SK-MEL-5 (cell line): ENCODE results near the gene ERN2. TPM values are rescaled to one million over a fixed set of nuclear protein-coding genes. Genes with fewer than 3 reads are reported as not detected.
A peak's percentile ranks its signal among the peaks of the same experiment; 100 is the strongest.
"Not testable (repeated sequence)": the region's sequence is repeated elsewhere in the genome, so short reads cannot be mapped to it uniquely, and the experiment has no call there.

ENCODE experiments used
- DNase-seq: peaks from one replicate; pipeline ENCODE4 v3.0.0-alpha.2; 2016; ENCODE audit warnings: low read depth, low spot score
- in situ Hi-C: cut with HindIII; loops from 2 replicates; pipeline ENCODE4 v1.10.0; 2016; ENCODE audit warnings: low sequenced_read_pairs, high pct_unique_total_duplicates, low pct_unique_long_range_greater_than_20kb
- polyA plus RNA-seq, 2 experiments: library from polyadenylated mRNA; depleted of rRNA; stranded (reverse); fragments of >200 nt; gene quantifications; 2 replicates each; pipeline ENCODE4 v1.2.3, GENCODE V29; 2015
- total RNA-seq: library from RNA; depleted of rRNA; stranded (reverse); fragments of >200 nt; shearing (Covaris generic); gene quantifications from 2 replicates; pipeline ENCODE4 v1.2.3, GENCODE V29; 2014; rRNA removed

The ERN2 gene
- not detected in 2 replicates for total RNA-seq
- polyA plus RNA-seq (2015; cell fraction: cytosol; rRNA removed), result not detected in 2 replicates
- 0.28 TPM in 1 of 2 replicates, not detected in the other for polyA plus RNA-seq (2015; cell fraction: nucleus; rRNA removed)

DNA sequence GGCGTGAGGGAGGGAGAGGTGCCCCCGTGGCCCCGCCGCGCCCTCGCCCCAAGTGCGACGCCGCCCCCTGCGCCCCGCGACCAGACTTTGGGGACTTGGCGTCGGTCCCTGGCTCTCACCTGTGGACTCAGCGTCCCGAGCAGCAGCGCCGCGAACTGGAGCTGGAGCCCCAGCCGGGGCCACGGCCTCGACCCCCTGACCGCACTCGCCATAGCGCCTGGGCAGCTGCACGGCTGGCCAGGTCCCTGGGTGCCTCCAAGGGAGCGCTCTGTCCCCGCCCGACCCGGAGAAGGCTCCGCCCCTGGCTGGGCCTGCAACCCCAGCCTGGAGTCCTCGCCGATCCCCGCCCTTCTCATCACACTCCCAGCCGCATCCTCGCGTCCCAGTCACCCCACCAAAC lies at the start of gene ERN2:
ERN2 (minus strand) TSS at position 247 of the 400 bp plus-strand sequence; CDS start at position 212, 35 bp downstream.
- no peak for DNase-seq
- in situ Hi-C loops, result no loop called here

DNA sequence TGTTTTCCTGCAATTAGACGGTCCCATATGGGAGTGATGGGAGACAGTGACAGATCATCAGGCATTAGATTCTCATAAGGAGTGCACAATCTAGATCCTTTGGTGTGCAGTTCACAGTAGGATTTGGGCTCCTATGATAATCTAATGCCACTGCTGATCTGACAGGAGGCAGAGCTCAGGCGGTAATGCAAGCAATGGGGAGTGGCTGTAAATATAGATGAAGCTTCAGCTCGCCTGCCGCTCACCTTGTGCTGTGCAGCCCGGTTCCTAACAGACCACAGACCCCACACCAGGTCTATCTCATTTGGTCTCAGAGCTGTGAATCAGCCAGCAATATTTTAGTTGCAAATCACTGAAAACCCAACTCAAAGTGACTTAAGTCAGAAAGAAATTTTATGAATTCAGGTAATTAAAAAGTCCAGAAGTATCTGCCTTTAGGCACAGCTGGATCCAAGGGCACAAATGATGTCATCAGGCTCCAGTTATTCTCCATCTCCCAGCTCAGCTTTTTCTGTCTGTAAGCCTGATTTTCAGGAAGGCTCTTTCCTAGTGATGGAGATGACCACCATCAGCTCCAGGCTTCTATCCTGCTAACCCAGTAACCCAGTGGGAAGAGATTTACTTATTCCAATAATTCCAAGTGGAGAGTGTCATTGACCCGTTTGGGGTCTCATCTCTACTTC lies 45.1 kb upstream of the ERN2 start:
- in situ Hi-C loops, result no loop called here
- no peak for DNase-seq

- no peak for DNase-seq
- in situ Hi-C loops, result no loop called here
Measured at GRCh38 chr16:23757116-23757515, 44.1 kb upstream of the ERN2 start.

- in situ Hi-C loops, result no loop called here
- no peak for DNase-seq
Measured at GRCh38 chr16:23755484-23755809, 42.4 kb upstream of the ERN2 start.

GRCh38 chr16:23754594-23755483 lies 41.8 kb upstream of the ERN2 start, which contains the start of gene CHP2:
TSS of gene CHP2 (plus strand) at chr16:23755026. CDS start at chr16:23755050, 24 bp downstream.
- DNase-seq, result no peak
- in situ Hi-C loops, result no loop called here

DNA sequence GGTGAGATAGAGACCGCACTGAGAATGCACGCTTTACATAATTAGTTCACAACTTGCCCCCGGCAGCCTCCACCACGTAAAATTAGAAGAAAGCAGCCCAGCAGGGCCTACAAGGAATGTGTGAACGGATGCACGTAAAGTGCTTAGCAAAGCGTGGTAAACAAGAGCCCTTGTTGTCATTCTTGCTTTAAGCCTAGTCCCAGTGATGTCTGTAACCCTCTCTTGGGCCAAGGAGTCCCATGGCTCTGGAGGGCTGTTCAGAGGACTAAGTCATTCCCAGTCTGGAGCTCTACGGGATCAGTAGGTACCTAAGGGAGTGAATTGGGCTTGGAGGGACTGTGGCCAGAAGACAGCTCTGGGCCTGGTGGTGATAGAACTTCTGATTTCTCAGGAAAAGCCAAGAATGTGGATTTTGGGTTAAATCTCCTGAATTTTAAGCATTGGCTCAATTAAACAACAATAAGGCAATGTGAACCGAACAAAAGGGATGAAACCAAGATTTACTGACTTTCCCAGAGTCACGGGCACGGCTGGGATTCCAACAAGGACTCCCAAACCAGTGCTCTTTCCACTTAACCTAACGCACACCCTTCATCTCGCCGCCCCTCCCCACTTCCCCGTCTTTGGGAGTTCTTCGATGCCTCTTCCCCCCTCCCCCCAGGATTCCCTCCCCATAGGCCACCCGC lies 41.0 kb upstream of the ERN2 start:
- no peak for DNase-seq
- in situ Hi-C loops, result no loop called here

GRCh38 chr16:23751053-23751452 lies 38.0 kb upstream of the ERN2 start:
- in situ Hi-C loops, DNase-seq: not testable (repeated sequence)

- in situ Hi-C loops, result no loop called here
Measured at GRCh38 chr16:23748630-23749029, 35.6 kb upstream of the ERN2 start.

GRCh38 chr16:23745263-23745662 lies 32.2 kb upstream of the ERN2 start:
- in situ Hi-C loops, result no loop called here

More at GRCh38 chr16:23748630-23749029, 35.6 kb upstream of the ERN2 start:
- no peak for DNase-seq

GRCh38 chr16:23742766-23743165 lies 29.7 kb upstream of the ERN2 start:
- DNase-seq, result peak; percentile 11
- in situ Hi-C loops, result no loop called here

More at GRCh38 chr16:23745263-23745662, 32.2 kb upstream of the ERN2 start:
- DNase-seq, result no peak

DNA sequence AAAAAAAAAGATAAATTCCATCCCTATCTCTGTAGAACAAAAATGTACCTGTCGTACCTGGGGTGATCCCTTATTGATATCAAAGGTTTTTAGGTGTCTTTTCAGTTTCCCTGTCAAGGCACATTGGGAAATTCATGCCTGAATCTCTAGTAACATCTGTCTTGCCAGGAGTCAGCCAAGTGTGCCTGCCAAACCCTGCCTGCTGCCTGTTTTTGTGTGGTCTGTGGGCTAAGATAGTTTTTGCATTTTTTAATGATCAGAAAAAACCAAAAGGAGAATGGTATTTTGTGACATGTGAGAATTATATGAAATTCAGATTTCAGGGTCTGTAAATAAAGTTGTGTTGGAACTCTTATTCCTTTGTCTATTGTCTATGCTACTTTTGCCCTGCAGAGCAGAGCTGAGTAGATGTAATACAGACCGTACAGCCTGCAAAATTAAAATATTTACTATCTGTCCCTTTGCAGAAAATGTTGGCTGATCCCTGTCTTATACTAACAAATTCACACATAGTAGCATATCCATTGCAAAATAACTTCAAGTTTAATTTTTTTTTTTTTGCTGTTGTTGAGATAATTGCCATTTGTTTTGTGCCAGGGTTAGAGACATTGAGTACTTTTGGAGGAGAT lies 28.8 kb upstream of the ERN2 start:
- DNase-seq, result no peak
- in situ Hi-C loops, result no loop called here

GRCh38 chr16:23739516-23739915 lies 26.5 kb upstream of the ERN2 start:
- in situ Hi-C loops, result no loop called here
- DNase-seq, result no peak

DNA sequence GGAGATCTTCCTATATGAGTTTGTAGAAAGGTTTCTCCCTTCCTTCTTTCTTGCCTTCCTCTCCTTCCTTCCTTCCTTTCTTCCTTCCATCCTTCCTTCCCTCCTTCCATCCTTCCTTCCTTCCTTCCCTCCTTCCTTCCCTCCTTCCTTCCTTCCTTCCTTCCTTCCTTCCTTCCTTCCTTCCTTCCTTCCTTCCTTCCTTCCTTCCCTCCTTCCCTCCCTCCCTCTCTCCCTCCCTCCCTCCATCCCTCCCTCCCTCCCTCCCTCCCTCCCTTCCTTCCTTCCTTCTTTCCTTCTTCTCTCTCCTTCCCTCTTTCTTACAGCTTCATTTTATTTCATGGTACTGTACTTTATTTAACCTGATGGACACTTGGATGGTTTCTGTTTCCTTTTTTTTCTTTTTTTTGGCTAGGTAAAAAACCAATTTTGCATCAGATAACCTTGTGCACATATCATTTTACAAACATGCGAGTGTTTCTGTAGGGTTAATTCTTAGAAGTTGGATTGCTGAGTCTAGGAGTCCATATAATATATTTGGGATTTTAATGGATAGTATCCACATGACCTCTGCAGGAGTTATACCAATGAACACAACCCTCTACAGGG lies 24.5 kb upstream of the ERN2 start:
- in situ Hi-C loops, DNase-seq: not testable (repeated sequence)

DNA sequence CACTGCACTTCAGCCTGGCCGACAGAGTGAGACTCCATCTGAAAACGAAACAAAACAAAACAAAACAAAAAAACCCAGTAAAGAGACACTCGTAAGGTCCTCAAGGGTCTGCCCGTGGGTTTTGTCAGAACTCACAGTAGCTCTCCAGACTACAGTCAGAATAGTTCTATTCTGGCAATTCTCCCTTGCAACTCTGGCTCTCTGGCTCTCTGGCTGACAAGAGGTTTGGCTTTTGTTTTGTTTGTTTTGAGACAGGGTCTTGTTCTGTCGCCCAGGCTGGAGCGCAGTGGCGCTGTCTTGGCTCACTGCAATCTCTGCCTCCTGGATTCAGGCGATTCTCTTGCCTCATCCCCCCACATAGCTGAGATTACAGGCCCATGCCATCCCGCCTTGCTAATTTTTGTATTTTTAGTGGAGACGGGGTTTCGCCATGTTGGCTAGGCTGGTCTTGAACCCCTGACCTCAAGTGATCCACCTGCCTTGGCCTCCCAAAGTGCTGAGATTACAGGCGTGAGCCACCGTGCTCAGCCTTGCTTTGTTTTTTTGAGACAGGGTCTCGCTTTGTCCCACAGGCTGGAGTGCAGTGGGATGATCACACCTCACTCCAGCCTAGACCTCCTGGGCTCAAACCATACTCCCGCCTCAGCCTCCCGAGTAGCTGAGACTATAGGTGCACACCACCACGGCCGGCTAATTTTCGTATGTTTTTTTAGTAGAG lies 21.3 kb upstream of the ERN2 start:
- no peak for DNase-seq
- in situ Hi-C loops, result no loop called here

DNA sequence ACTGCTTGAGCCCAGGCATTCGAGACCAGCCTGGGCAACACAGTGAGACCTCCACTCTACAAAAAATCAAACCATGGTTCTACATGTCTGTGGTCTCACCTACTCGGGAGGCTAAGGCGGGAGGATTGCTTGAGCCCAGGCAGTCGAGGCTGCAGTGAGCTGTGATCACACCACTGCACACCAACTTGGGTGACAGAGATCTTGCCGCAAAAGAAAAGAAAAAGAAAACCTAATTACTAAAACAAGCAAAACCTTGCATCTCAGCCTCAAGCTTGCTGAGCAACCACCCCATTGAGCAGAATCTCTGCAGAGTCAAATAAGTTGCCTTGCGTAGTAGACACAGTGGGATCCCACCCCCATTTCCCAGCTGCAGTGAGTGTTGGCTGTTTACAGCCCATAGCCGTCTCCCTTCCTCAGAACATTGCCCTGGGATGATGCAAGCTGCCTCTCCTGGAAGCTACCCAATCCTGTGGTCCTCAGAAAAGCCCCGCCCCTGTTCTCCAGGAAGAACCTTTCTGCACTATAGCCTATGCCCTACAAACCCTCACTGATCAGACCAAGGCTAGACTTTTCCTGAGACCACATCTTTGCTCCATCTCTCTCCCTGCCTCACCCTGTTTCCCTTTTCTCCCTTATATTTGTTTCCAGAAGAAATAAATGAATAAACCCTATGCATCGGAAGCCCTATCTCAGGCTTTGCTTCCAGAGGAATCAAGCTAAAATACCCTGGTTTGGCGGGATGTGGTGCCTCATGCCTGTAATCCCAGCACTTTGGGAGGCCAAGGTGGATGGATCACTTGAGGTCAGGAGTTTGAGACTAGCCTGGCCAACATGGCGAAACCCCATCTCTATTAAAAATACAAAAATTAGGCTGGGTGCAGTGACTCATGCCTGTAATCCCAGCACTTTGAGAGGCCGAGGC lies 16.7 kb upstream of the ERN2 start:
- in situ Hi-C loops, result no loop called here
- peak; percentile 60 for DNase-seq

DNA sequence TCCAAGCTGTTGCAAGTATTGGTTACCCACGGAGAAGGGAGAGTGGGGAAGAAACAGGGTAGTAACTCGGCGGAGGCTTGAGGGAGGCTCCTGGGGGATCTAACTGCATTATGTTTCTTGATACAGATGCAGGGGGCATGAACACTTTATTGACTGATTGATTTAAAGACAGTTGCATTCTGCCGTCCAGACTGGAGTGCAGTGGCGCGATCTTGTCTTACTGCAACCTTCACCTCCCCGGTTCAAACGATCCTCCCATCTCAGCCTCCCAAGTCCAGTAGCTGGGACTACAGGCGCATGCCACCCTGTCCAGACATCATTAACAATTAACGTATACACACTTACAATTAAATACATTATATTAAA lies 15.1 kb upstream of the ERN2 start:
- in situ Hi-C loops, result no loop called here
- DNase-seq, result no peak
